GM23338 (cell line): ENCODE data around the gene CCDC30. TPM values are rescaled to one million over a fixed set of nuclear protein-coding genes. Genes with fewer than 3 reads are reported as not detected.

Source experiments
- ATAC-seq: fragments of 200-7000 bp; cut with Tn5 transposase; 3 replicates; pipeline ENCODE4 v1.9.1; 2020
- DNase-seq: peaks from one replicate; pipeline ENCODE4 v3.0.0-alpha.2; 2015; ENCODE audit warnings: low spot score
- H2AFZ ChIP-seq: fragments of 200-600 bp; sonication (generic); 2 replicates; pipeline ENCODE4 v1.8.0; 2016; ENCODE audit warnings: antibody characterized with exemption, mild to moderate bottlenecking, moderate library complexity
- H3F3A ChIP-seq: fragments of 200-600 bp; sonication (generic); replicated peaks from 2 replicates; pipeline ENCODE4 v1.8.0; 2017; ENCODE audit warnings: antibody characterized with exemption, mixed run types, low read depth
- H3K27ac ChIP-seq: fragments of 200-600 bp; sonication (generic); 2 replicates; pipeline ENCODE4 v1.6.1; 2016; ENCODE audit warnings: low read depth
- H3K27me3 ChIP-seq: fragments of 200-600 bp; sonication (generic); 2 replicates; pipeline ENCODE4 v1.8.0; 2016; ENCODE audit warnings: mild to moderate bottlenecking, mixed run types, moderate library complexity; ENCODE audit not compliant: insufficient read depth
- H3K36me3 ChIP-seq: fragments of 200-600 bp; sonication (generic); 2 replicates; pipeline ENCODE4 v1.8.0; 2016; ENCODE audit warnings: mild to moderate bottlenecking; ENCODE audit not compliant: insufficient read depth
- H3K4me1 ChIP-seq: fragments of 200-600 bp; sonication (generic); 2 replicates; pipeline ENCODE4 v1.8.0; 2016; ENCODE audit warnings: mild to moderate bottlenecking, moderate library complexity; ENCODE audit not compliant: insufficient read depth
- H3K4me2 ChIP-seq: fragments of 200-600 bp; sonication (generic); 2 replicates; pipeline ENCODE4 v1.7.1; 2017; ENCODE audit warnings: mixed run types
- H3K4me3 ChIP-seq: fragments of 200-600 bp; sonication (generic); 2 replicates; pipeline ENCODE4 v1.6.1; 2016; ENCODE audit warnings: mixed run types
- H3K79me2 ChIP-seq: fragments of 200-600 bp; sonication (generic); replicated peaks from 2 replicates; pipeline ENCODE4 v1.8.0; 2017; ENCODE audit warnings: mild to moderate bottlenecking; ENCODE audit not compliant: insufficient read depth
- H3K9me2 ChIP-seq: fragments of 200-600 bp; sonication (generic); 2 replicates; pipeline ENCODE4 v1.8.0; 2017; ENCODE audit not compliant: insufficient read depth
- H4K20me1 ChIP-seq: fragments of 200-600 bp; sonication (generic); replicated peaks from 2 replicates; pipeline ENCODE4 v1.8.0; 2017; ENCODE audit warnings: mild to moderate bottlenecking; ENCODE audit not compliant: insufficient read depth
- H3K27ac Mint-ChIP-seq: 2 replicates; pipeline ENCODE4 v1.8.0; 2020; ENCODE audit warnings: inconsistent platforms, mild to moderate bottlenecking, moderate library complexity, mixed read lengths
- H3K27me3 Mint-ChIP-seq: 3 replicates; pipeline ENCODE4 v1.8.0; 2022; ENCODE audit warnings: low read depth, mild to moderate bottlenecking, moderate library complexity, mixed read lengths, inconsistent platforms; ENCODE audit not compliant: insufficient read depth, poor library complexity
- H3K36me3 Mint-ChIP-seq: 3 replicates; pipeline ENCODE4 v1.8.0; 2021; ENCODE audit warnings: low read depth, mild to moderate bottlenecking, inconsistent platforms, moderate library complexity, mixed read lengths
- H3K4me1 Mint-ChIP-seq: 3 replicates; pipeline ENCODE4 v1.8.0; 2020; ENCODE audit warnings: mild to moderate bottlenecking, inconsistent platforms, mixed read lengths
- H3K4me3 Mint-ChIP-seq: 3 replicates; pipeline ENCODE4 v1.8.0; 2021; ENCODE audit warnings: moderate library complexity, mild to moderate bottlenecking, inconsistent platforms, mixed read lengths
- H3K9me3 Mint-ChIP-seq: 3 replicates; pipeline ENCODE4 v1.8.0; 2020; ENCODE audit warnings: moderate library complexity, mild to moderate bottlenecking, inconsistent platforms, mixed read lengths
- CREB1 ChIP-seq: fragments of 250-450 bp; sonication (Bioruptor Pico); IDR thresholded peaks from 2 replicates; pipeline ENCODE4 v1.5.0; 2020; ENCODE audit warnings: low read depth, mild to moderate bottlenecking, moderate library complexity
- CTCF ChIP-seq, 2 experiments: fragments of 200-600 bp in 1 of 2; sonication (generic) in 1 of 2; conservative IDR thresholded peaks; 2 replicates each; pipeline versions ENCODE4 v1.5.1 to v1.6.1; 2016 to 2017; ENCODE audit warnings: antibody characterized with exemption in 2 of 2, low read depth in 2 of 2, mild to moderate bottlenecking in 2 of 2, moderate library complexity in 1 of 2
- ETS1 ChIP-seq: IDR thresholded peaks from 2 replicates; pipeline ENCODE4 v1.6.1; 2016; ENCODE audit warnings: antibody characterized with exemption
- EZH2 ChIP-seq: fragments of 200-600 bp; sonication (generic); IDR thresholded peaks from one replicate; pipeline ENCODE4 v1.8.0; 2017; ENCODE audit warnings: antibody characterized with exemption, mild to moderate bottlenecking, low read depth; ENCODE audit not compliant: unreplicated experiment
- STAT1 ChIP-seq: IDR thresholded peaks from one replicate; pipeline ENCODE4 v1.6.1; 2016; ENCODE audit warnings: antibody characterized with exemption; ENCODE audit not compliant: unreplicated experiment
- ZNF331 ChIP-seq: fragments of 250-450 bp; sonication (Bioruptor Pico); IDR thresholded peaks from 2 replicates; pipeline ENCODE4 v1.5.0; 2020; ENCODE audit warnings: low read depth, mild to moderate bottlenecking, moderate library complexity
- ZNF462 ChIP-seq: fragments of 250-450 bp; sonication (Bioruptor Pico); IDR thresholded peaks from 2 replicates; pipeline ENCODE4 v1.5.0; 2020; ENCODE audit warnings: mild to moderate bottlenecking, moderate library complexity
- polyA plus RNA-seq: library from polyadenylated mRNA; unstranded; fragments of >200 nt; fragmentation: Nextera tagmentation; extraction: Ambion mirVana; gene quantifications from 2 replicates; pipeline ENCODE4 v1.2.1, GENCODE V29; 2016
- total RNA-seq: library from RNA; depleted of rRNA; stranded (reverse); fragments of >200 nt; shearing (Covaris generic); gene quantifications from 2 replicates; pipeline ENCODE4 v1.2.3, GENCODE V29; 2014

CCDC30 gene
- total and polyA plus RNA-seq, 2 experiments from 2014 or later, result 0.56 to 1.8 TPM

- TF ChIP-seq EZH2, result no peak
- no peak for TF ChIP-seq CTCF (conservative IDR thresholded peaks at IDR 0.05; ENCODE audit: low read depth in 2 of 2)
- no peak for TF ChIP-seq STAT1
- no peak for TF ChIP-seq ZNF462 (CRISPR knock-in tag)
Measured at GRCh38 chr1:42454403-42454802, 8.7 kb upstream of the CCDC30 start (continued).

GRCh38 chr1:42456010-42456753 lies 6.9 kb upstream of the CCDC30 start, which contains the start of the genes PPCS and ZMYND12:
Gene PPCS (plus strand): TSS chr1:42456543. CDS start chr1:42456566, 23 bp downstream.
Gene ZMYND12 (minus strand): TSS chr1:42456022. CDS start chr1:42455997, 25 bp downstream.
- Mint-ChIP-seq H3K27me3 (peaks cover 12% of the 10 kb centered on the region), H3K36me3 (peaks cover 27% of the 10 kb centered on the region), H3K4me1 (peaks cover 8% of the 10 kb centered on the region), H3K27ac (peak within 1 kb of the TSS; percentile 91), H3K9me3 (no peaks in the 10 kb centered on the region), H3K4me3 (peak within 1 kb of the TSS; percentile 88)
- DNase-seq, result peak; percentile 84
- peak within 1 kb of the TSS; percentile 94 for H3K27ac ChIP-seq
- peaks cover 19% of the 10 kb centered on the region; the same call in 1 of the 2 replicates for H3K79me2 ChIP-seq
- no peaks in the 10 kb centered on the region for H3K9me2 ChIP-seq
- 0 out of 2 replicates have a peak, but pooled peaks cover 12% of the 10 kb centered on the region for H3F3A ChIP-seq
- H3K36me3 ChIP-seq, result no peaks in the 10 kb centered on the region; the same call in 1 of the 2 replicates
- peak within 1 kb of the TSS; percentile 100 for H2AFZ ChIP-seq
- H3K4me1 ChIP-seq, result peaks cover 13% of the 10 kb centered on the region
- ATAC-seq, result peak; percentile 86
- no peaks in the 10 kb centered on the region for H4K20me1 ChIP-seq
- peak within 1 kb of the TSS; percentile 96 for H3K4me3 ChIP-seq
- H3K27me3 ChIP-seq, result no peaks in the 10 kb centered on the region
- H3K4me2 ChIP-seq, result peak within 1 kb of the TSS; percentile 93
- TF ChIP-seq CREB1 (CRISPR knock-in tag) (peak; percentile 53; the same call in 1 of the 2 replicates), ETS1 (0 out of 2 replicates have a peak, but pooled peaks have one; percentile 28), ZNF331 (CRISPR knock-in tag) (no peak), CTCF (conservative IDR thresholded peaks at IDR 0.05; ENCODE audit: low read depth in 2 of 2) (no peak)
